ENCODE data around the gene CAMTA1. TPM values are rescaled to one million over a fixed set of nuclear protein-coding genes. Genes with fewer than 3 reads are reported as not detected.

The CAMTA1 gene
- total and polyA plus RNA-seq, 9 of the 15 experiments (the other 6 are each of a cell fraction or from before 2014, with no cell fraction given): 43.9 to 161 (median 65.9) TPM

- Histone ChIP-seq H3K4me1 (replicated peaks in 1 of 2; ENCODE audit: control insufficient read depth in 2 of 2, insufficient read depth in 2 of 2, low read length in 2 of 2) (no peaks in the 10 kb centered on the region), H4K20me1 (replicated peaks; ENCODE audit: control insufficient read depth, insufficient read depth, low read length) (no peaks in the 10 kb centered on the region; the same call in 1 of the 2 replicates), H3K27me3 (ENCODE audit: control insufficient read depth in 2 of 2, insufficient read depth in 2 of 2, low read length in 2 of 2) (peaks cover 6 to 28% of the 10 kb centered on the region in 2 experiments; a peak in 3 of 5 replicates), H3K27ac (ENCODE audit: extremely low read depth, low read depth, low read length) (no peak overlapping the region), H3K79me2 (ENCODE audit: control insufficient read depth, insufficient read depth, low read length) (no peaks in the 10 kb centered on the region), H3K4me3 (no peak overlapping the region), H3K9me1 (ENCODE audit: control insufficient read depth, insufficient read depth, low read length) (no peaks in the 10 kb centered on the region), H3K36me3 (ENCODE audit: control insufficient read depth, insufficient read depth, low read length) (no peaks in the 10 kb centered on the region), H3K9ac (ENCODE audit: insufficient read depth in 1 of 2, low read depth in 2 of 2, low read length in 2 of 2) (no peak overlapping the region), H3K4me2 (ENCODE audit: insufficient read depth, low read length) (no peak overlapping the region), H2AFZ (ENCODE audit: low read depth, low read length) (no peak overlapping the region), H3K9me3 (replicated peaks; ENCODE audit: control insufficient read depth, insufficient read depth, low read depth, low read length) (no peaks in the 10 kb centered on the region)
- no TSS peak for BruUV-seq (replicated peaks)
- no peak for DNase-seq (ENCODE audit: extremely low read depth in 1 of 4, low spot score in 3 of 4)
- intact Hi-C loops (cut with micrococcal nuclease): no loop called here
- TF ChIP-seq ZBTB17 (CRISPR knock-in tag; IDR thresholded peaks at IDR 0.05): no peak
- TF ChIP-seq RUNX1 (IDR thresholded peaks at IDR 0.05; ENCODE audit: low read depth): no peak
- TF ChIP-seq MCM2 (IDR thresholded peaks at IDR 0.05; ENCODE audit: low read depth): no peak
- no peak for TF ChIP-seq ZNF436 (CRISPR knock-in tag; IDR thresholded peaks at IDR 0.05)
- no peak for TF ChIP-seq ZNF354B (CRISPR knock-in tag; IDR thresholded peaks at IDR 0.05)
- no peak for TF ChIP-seq U2AF1 (optimal IDR thresholded peaks at IDR 0.05; ENCODE audit: low read depth, low read length)
- TF ChIP-seq HDGF (IDR thresholded peaks at IDR 0.05): no peak
- no peak for TF ChIP-seq PTTG1 (tag; IDR thresholded peaks at IDR 0.05; ENCODE audit: low read depth)
- TF ChIP-seq, protein P1, sequence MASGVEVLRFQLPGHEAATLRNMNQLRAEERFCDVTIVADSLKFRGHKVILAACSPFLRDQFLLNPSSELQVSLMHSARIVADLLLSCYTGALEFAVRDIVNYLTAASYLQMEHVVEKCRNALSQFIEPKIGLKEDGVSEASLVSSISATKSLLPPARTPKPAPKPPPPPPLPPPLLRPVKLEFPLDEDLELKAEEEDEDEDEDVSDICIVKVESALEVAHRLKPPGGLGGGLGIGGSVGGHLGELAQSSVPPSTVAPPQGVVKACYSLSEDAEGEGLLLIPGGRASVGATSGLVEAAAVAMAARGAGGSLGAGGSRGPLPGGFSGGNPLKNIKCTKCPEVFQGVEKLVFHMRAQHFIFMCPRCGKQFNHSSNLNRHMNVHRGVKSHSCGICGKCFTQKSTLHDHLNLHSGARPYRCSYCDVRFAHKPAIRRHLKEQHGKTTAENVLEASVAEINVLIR (CRISPR knock-in tag; IDR thresholded peaks at IDR 0.05): no peak
- TF ChIP-seq CREB1 (IDR thresholded peaks at IDR 0.05): no peak
- TF ChIP-seq CREB1 (CRISPR knock-in tag; IDR thresholded peaks at IDR 0.05): no peak
- TF ChIP-seq ZNF253 (CRISPR knock-in tag; conservative IDR thresholded peaks at IDR 0.05): no peak
- TF ChIP-seq ZNF24 (IDR thresholded peaks at IDR 0.05): no peak
- no peak for TF ChIP-seq ATF1 (CRISPR knock-in tag; IDR thresholded peaks at IDR 0.05)
- TF ChIP-seq ATF1 (tag; IDR thresholded peaks at IDR 0.05): no peak
- no peak for TF ChIP-seq OTX1 (CRISPR knock-in tag; IDR thresholded peaks at IDR 0.05)
- TF ChIP-seq SIX5 (IDR thresholded peaks at IDR 0.05; ENCODE audit: borderline replicate concordance in 1 of 2, insufficient read depth in 1 of 2, low read depth in 1 of 2, low read length in 2 of 2): no peak
- TF ChIP-seq ID3 (CRISPR knock-in tag; IDR thresholded peaks at IDR 0.05): no peak
- no peak for TF ChIP-seq ID3 (tag; IDR thresholded peaks at IDR 0.05)
- FAIRE-seq: no peak
- ChIA-PET CTCF (ENCODE audit: low intra/inter-chr PET ratio) (no interaction called here), POLR2A (interaction anchor here (0.6 to 1.3 kb wide), 2 partner anchors 9 to 574 kb away, joined by 3 read pairs; no protein-coding TSS in a partner anchor)
- no peak for ATAC-seq
- WGBS (ENCODE audit: insufficient coverage, low coverage, missing lambda C conversion rate): 0% methylated on average over 2 of the region's 2 CpGs
- in situ Hi-C loops (cut with MboI): no loop called here
Observed at GRCh38 chr1:7402548-7402850, 617.2 kb downstream of the CAMTA1 start.
